IPS-18a (cell line): ENCODE results near the gene C14orf93.

Experiments
- H3K27ac ChIP-seq: one replicate; pipeline ENCODE4 v1.5.1; 2013; ENCODE audit warnings: low read length
- H3K27me3 ChIP-seq: one replicate; pipeline ENCODE4 v1.6.1; 2013; ENCODE audit warnings: mild to moderate bottlenecking, low read length; ENCODE audit not compliant: control insufficient read depth, insufficient read depth
- H3K36me3 ChIP-seq: one replicate; pipeline ENCODE4 v1.6.1; 2013; ENCODE audit warnings: low read depth, low read length; ENCODE audit not compliant: control insufficient read depth
- H3K4me1 ChIP-seq: one replicate; pipeline ENCODE4 v1.6.1; 2013; ENCODE audit warnings: low read depth, low read length; ENCODE audit not compliant: control insufficient read depth
- H3K4me3 ChIP-seq: one replicate; pipeline ENCODE4 v1.5.1; 2013; ENCODE audit warnings: low read length
- H3K9ac ChIP-seq: one replicate; pipeline ENCODE4 v1.6.1; 2013; ENCODE audit warnings: mild to moderate bottlenecking, low read length, moderate library complexity
- H3K9me3 ChIP-seq: one replicate; pipeline ENCODE4 v1.6.1; 2013; ENCODE audit warnings: low read depth, low read length; ENCODE audit not compliant: control insufficient read depth

Gene C14orf93

GRCh38 chr14:23052671-23053070, 42.7 kb upstream of the C14orf93 start:
- H3K4me3 ChIP-seq = no peak overlapping the region

GRCh38 chr14:23052182-23052623, 42.3 kb upstream of the C14orf93 start:
- Histone ChIP-seq H3K4me1 (peaks cover 10% of the 10 kb centered on the region), H3K4me3 (no peak overlapping the region), H3K27ac (no peak overlapping the region), H3K27me3 (peaks cover 6% of the 10 kb centered on the region), H3K9ac (no peak overlapping the region), H3K9me3 (no peaks in the 10 kb centered on the region), H3K36me3 (peaks cover 8% of the 10 kb centered on the region)

More at GRCh38 chr14:23052671-23053070, 42.7 kb upstream of the C14orf93 start:
- Histone ChIP-seq H3K4me1 (peaks cover 10% of the 10 kb centered on the region), H3K36me3 (peaks cover 8% of the 10 kb centered on the region), H3K27me3 (peaks cover 6% of the 10 kb centered on the region), H3K9me3 (no peaks in the 10 kb centered on the region), H3K9ac (no peak overlapping the region), H3K27ac (no peak overlapping the region)

GRCh38 chr14:23051141-23052057, 41.5 kb upstream of the C14orf93 start:
- Histone ChIP-seq H3K4me3 (no peak overlapping the region), H3K27me3 (no peaks in the 10 kb centered on the region), H3K27ac (no peak overlapping the region), H3K4me1 (peaks cover 6% of the 10 kb centered on the region), H3K36me3 (peaks cover 8% of the 10 kb centered on the region), H3K9me3 (no peaks in the 10 kb centered on the region), H3K9ac (no peak overlapping the region)

- no peak overlapping the region for H3K4me3 ChIP-seq
Measured at GRCh38 chr14:23049011-23049410, 39.1 kb upstream of the C14orf93 start.

GRCh38 chr14:23047751-23048693, 38.1 kb upstream of the C14orf93 start:
- Histone ChIP-seq H3K4me1 (peaks cover 3% of the 10 kb centered on the region), H3K4me3 (no peak overlapping the region), H3K27me3 (no peaks in the 10 kb centered on the region), H3K27ac (no peak overlapping the region), H3K9me3 (no peaks in the 10 kb centered on the region), H3K36me3 (peaks cover 6% of the 10 kb centered on the region), H3K9ac (no peak overlapping the region)

More at GRCh38 chr14:23049011-23049410, 39.1 kb upstream of the C14orf93 start:
- Histone ChIP-seq H3K27ac (no peak overlapping the region), H3K27me3 (no peaks in the 10 kb centered on the region), H3K9me3 (no peaks in the 10 kb centered on the region), H3K4me1 (peaks cover 3% of the 10 kb centered on the region), H3K9ac (no peak overlapping the region), H3K36me3 (peaks cover 8% of the 10 kb centered on the region)

- Histone ChIP-seq H3K4me1 (peaks cover 3% of the 10 kb centered on the region), H3K4me3 (no peak overlapping the region), H3K27me3 (no peaks in the 10 kb centered on the region), H3K27ac (no peak overlapping the region), H3K36me3 (peaks cover 4% of the 10 kb centered on the region), H3K9me3 (no peaks in the 10 kb centered on the region), H3K9ac (no peak overlapping the region)
Measured at GRCh38 chr14:23047034-23047634, 37.2 kb upstream of the C14orf93 start.

- H3K27ac ChIP-seq = no peak overlapping the region
- H3K9me3 ChIP-seq = no peaks in the 10 kb centered on the region
- peaks cover 3% of the 10 kb centered on the region for H3K4me1 ChIP-seq
- H3K9ac ChIP-seq = no peak overlapping the region
- no peak overlapping the region for H3K4me3 ChIP-seq
- no peaks in the 10 kb centered on the region for H3K27me3 ChIP-seq
- H3K36me3 ChIP-seq = no peaks in the 10 kb centered on the region
Measured at GRCh38 chr14:23045419-23046357, 35.7 kb upstream of the C14orf93 start.

- Histone ChIP-seq H3K9me3 (no peaks in the 10 kb centered on the region), H3K9ac (no peak overlapping the region), H3K4me3 (no peak overlapping the region), H3K4me1 (peaks cover 3% of the 10 kb centered on the region), H3K36me3 (no peaks in the 10 kb centered on the region), H3K27me3 (no peaks in the 10 kb centered on the region), H3K27ac (no peak overlapping the region)
Measured at GRCh38 chr14:23044840-23045239, 34.9 kb upstream of the C14orf93 start.

- H3K9ac ChIP-seq = no peak overlapping the region
- no peaks in the 10 kb centered on the region for H3K36me3 ChIP-seq
- peaks cover 3% of the 10 kb centered on the region for H3K4me1 ChIP-seq
- no peaks in the 10 kb centered on the region for H3K9me3 ChIP-seq
- no peak overlapping the region for H3K27ac ChIP-seq
- no peaks in the 10 kb centered on the region for H3K27me3 ChIP-seq
- H3K4me3 ChIP-seq = no peak overlapping the region
Measured at GRCh38 chr14:23043754-23044153, 33.8 kb upstream of the C14orf93 start.

- H3K27me3 ChIP-seq = no peaks in the 10 kb centered on the region
- H3K27ac ChIP-seq = no peak overlapping the region
- no peaks in the 10 kb centered on the region for H3K9me3 ChIP-seq
- H3K36me3 ChIP-seq = no peaks in the 10 kb centered on the region
- H3K4me3 ChIP-seq = no peak overlapping the region
- no peak overlapping the region for H3K9ac ChIP-seq
- H3K4me1 ChIP-seq = peaks cover 3% of the 10 kb centered on the region
Measured at GRCh38 chr14:23043145-23043544, 33.2 kb upstream of the C14orf93 start.
